HG03066 (cell line): ENCODE results near the gene PTPRM.

Source experiments
- ATAC-seq: cut with Tn5 transposase; IDR thresholded peaks from one replicate; pipeline ENCODE4 v1.9.1; 2021; ENCODE audit warnings: low read depth; ENCODE audit not compliant: unreplicated experiment

PTPRM gene

DNA sequence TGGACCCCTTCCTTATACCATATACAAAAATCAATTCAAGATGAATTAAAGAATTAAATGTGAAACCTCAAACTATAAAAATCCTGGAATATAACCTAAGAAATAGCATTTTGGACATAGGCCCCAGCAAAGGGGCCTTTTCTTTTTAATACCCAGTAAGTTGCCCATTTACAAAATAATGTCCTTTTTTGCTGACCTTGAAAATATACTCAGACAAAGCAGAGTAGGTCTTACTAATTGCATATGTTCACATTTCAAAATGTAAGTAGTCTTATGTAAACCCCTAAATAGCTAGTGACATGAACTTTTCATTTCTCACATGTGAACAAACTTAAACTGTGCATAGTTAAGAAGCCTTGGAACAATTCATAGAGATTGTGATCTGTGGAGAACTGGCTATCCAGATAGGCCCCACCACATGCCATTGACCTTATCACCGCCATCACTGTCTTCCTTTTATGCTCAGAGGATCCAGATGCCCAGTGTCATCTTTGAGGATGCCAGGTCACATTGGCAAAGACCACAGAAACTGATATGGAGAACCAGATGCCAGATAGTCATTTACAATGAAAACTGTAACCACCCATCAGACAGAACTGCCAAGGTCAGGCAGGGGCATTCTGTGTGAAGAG lies 759.8 kb downstream of the PTPRM start:
- no peak for ATAC-seq

DNA sequence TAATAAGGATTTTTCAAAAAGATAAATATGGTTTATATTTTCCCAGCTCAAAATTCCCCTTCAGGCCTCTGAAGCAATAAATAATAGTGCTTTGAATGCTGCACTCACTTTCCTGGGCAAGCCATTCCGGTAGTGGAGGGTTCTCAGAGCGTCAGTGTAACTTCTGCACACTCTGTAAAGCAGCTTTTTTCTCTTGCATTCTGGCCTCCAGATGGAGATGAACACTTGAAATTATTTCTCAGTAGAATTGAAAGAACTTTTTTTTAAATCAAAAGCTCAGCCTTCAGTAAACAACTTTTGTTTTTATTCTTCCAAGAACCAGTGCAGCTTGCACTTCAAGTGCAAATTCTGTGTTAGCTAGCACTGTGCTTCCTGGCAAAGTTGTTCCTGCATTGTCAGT lies 761.0 kb downstream of the PTPRM start:
- ATAC-seq = no peak

DNA sequence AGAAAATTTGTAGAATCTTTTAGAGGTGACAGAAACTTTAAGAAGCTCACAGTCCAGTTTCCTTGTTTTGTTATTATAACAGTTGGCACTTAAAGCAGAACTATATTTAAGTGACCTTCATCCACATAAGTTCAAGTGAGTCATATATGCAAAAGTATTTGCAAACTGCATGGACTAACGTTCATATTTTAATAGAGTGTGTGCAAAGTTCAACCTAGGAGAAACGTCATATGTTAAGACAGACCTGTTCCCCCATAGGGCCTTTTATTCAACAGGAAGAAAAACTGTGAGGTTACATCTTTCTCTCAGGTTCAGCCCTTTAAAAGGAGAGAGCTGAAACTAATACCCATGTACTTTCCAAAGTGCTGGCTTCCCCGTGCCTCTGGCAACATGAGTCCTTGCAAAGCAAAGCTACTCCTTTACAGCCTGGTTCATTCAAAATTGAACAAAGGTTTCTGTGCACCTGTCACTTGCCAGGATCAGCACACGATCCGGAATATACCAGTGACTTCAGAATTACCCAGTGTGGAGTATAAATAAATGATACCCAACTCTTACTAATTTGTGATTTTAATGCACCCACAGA lies 762.2 kb downstream of the PTPRM start:
- no peak for ATAC-seq

DNA sequence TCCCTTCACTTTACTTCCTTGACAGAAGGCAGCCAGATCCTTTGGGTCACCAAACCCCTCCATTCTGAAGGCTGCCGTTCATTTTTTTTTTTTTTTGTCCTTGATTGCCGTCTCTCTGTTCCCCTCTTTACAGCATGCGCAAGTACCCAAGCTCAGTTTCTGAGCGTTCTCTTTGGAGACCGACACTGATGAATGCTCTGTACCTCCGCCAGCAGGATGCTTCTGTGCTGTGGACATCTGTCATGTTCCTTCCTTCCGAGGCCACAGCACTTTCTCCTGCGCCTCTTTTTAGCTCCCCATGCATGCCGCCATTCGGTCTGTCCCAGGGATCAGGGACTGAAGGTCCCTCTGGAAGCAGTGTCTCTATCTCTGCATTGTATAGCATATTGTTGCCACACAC lies 763.5 kb downstream of the PTPRM start:
- ATAC-seq = no peak

DNA sequence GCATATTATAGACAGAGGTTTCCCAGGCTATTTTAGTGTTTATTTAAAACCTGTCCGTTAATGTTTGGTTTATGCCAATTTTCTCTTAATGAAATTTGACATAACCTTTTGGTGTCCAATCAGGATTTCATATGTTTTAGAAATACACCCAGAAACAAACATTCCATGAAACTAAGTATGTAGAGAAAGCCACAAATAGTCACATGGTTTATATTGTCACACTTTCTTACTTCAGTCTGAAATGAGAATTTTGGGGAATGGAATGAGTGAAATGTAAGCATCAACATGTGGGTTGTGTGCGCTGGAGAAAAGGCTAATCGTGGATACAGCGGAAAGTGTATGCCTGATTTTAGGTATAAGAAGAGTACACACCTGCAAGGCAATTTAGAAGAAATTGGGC lies 765.2 kb downstream of the PTPRM start:
- no peak for ATAC-seq

DNA sequence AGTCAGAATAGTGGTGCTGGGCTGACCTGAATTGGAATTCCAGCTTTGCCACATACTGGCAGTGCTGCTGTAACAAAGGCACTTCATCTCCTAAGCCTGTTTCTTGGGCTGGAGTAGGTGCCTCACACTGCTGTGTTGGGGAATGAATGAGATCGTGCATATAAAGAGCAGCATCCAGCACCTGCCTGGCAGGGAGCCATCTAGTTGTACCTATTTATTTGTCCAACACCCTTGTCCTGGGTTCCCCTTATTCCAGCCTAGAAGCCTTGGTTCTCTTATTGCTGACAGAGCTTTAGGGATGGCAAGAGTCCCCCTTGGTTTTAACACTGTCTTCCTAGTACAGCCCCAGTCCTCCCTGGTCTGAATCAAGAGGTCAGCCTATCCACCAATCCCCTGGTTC lies 766.8 kb downstream of the PTPRM start:
- no peak for ATAC-seq

DNA sequence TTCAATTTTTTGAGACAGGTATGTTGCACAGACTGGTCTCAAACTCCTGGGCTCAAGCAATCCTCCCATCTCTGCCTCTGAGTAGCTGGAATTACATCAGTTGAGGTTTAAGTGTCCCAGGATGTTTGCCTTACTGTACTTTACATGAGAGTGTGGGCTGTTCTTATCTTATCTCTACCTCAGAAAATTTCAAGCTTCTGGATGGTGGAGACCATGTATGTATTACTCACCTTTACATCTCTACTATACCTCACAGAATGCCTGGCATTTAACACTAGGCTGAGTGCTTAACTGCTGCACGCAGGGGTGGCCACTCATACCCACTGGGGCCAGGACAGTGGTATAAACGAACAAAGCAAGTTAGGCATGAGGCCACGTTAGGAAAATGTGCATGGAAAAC lies 770.1 kb downstream of the PTPRM start:
- no peak for ATAC-seq

DNA sequence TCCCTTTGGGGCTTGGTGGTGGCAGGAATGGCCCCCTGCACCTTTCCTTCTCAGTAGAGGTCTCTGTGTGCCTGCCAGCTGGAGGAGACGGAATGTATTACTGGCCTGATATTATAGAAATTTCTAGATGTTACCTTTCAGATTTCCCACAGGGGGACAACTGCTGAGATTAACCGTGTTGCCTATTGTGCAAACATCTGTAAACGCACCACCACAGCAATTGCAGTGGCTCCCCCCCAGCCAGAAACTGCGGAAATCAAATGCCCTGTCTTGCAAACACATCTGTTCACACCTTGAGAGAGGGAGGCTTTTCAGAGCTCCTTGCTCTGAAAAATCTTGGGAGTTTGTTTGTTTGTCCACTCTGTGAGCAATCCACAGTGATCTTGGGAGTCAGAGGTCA lies 772.1 kb downstream of the PTPRM start:
- no peak for ATAC-seq

DNA sequence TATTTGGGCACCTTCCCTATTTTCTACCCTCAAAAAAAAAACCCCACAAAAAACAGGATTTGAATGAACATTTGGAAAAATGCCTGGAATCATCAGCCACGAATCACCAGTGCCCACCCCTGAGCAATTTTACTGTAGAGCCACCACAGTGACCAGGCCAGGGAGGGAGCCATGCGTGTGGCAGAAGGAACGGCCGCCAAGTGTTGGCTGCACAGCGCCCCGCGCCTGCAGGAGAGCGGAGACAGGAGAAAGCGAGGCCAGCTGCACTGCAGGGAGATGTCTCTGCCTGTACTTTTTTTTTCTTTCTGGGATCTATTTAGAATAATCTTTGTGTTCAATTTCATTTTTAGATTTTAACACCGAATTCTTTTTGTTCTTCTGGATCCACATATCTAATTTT lies 772.8 kb downstream of the PTPRM start:
- ATAC-seq = no peak

DNA sequence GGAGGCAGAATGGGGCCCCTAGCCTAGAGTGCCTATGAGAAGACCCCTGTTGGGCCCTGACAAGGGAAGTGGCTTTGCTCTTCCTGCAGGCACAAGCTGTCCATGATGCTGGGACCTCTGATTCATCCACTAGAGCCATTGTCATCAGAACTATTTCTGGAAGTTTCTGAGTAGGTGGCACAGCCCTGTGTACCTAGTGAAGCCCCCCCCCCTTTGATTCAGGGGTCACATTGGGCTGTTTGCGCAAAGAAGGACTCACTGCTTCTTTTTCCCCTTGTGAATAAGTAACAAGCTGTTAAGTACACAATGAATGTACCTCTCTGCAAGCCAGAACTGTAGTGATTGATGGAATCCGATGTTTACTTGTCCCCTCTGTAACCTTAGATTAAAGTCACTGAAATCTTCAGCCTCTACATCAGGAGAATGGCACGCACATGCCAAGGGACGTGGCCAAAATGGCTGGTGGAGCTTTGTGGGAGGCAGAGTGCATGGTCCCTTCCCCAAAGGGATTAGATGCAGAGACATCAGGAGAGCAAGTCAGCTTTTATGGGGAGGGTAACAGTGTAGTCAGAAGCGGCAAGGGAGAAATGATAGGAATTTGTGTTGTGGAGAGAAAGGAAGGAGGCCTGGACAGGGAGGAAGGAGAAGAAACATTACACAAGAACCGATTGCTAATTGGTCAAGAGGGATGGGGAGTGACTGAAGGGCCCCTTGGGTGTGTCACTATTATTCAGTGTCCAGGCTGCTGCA lies 774.5 kb downstream of the PTPRM start:
- no peak for ATAC-seq

DNA sequence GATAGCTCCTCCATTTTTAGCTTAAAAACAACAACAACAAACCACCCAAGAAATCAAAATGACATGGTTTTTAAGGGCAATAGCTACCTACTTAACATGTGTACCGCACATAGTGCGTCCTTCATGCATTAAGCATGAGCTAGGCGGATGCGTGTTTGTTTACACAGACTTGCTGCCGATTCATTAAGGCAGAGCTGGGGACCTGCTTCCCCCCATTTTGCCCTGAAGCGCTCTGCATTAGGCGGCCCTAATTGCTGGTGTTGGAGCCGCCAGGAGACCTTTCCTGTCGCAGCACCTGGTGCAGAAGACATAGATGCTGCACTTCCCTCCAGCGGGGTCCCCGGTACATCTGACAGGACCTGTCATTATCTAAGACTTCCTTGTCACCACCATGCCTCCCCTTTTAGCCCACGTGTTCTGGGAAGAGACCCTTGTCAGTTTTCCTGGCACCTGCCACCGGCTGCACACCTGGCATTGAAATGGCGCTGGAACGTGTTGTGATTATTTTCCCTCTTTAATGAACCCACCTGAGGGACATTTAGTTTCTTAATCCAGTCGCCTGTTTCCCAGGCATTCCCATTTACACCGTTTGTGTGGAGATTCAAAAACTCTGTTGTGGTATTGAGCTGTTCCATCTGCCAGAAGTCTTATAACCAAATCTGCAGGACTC lies 781.1 kb downstream of the PTPRM start:
- ATAC-seq = no peak

DNA sequence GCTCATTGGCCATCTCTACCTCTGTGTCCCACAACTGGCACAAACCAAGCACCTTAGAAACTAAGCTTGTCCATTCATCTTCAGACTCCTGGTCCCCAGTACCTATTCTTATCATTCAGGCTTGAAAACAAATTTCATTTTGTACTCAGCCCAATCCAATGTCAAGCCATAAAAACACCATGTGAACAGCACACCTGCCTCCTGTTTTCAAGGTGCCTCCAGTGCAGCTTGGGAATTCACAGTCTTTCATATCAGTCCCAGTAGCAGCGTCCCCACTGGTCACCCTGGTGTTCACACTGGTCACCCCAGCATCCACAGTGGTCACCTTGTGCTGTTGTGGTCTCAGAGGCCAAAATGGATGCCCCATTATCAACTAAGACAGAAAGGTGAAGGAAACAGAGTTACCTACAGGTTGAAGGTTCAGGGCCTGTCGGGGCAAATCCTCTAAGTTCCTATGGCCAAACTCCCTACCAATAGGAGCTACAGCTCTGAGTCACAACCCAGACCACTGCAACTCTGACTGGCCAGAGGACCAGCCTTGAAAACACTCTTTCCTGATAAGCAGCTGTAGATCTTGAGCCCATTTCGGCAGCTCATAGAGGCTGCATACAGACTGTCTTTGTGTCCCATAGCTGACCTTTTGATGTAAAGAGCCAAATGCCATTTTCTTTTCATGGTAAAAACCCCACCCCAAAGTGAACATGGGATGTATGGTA lies 782.6 kb downstream of the PTPRM start:
- ATAC-seq = no peak

DNA sequence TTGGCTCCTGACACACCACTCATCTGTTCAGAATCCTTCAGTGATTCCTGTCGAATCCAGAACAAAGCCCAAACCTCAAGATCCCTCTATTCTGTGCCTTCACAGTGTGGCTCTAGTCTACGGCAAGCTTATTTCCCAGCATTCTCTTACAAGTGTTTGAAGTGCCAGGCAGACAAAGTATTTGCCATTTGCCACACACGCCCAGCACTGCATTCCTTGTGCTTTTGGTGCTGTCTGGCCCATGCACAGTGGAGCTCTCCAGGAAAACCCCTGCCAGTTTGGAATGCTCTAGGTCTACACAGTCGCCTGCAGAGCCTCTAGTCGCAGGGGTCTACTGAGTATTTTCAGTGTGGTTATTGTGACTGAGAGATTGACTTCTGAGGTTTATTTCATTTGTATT lies 783.5 kb downstream of the PTPRM start:
- no peak for ATAC-seq

DNA sequence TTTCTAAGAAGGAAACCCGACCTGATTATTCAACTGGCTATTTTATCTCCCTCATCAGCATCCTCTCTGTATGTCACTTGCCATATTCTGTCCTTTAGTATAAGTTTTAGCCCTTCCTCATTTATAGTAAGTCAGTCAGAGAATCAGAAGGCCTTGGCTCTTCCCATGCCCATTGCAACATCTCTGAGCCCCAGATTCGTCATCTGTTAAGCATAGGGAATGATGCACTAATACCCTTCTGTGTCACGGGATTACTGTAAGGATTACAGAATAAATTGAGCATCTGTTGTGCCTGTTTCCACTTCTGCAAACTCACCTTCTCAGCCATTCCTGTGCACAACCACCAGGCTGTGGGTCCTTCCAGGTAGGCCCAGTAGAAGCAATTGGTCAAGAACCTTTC lies 784.0 kb downstream of the PTPRM start:
- no peak for ATAC-seq

DNA sequence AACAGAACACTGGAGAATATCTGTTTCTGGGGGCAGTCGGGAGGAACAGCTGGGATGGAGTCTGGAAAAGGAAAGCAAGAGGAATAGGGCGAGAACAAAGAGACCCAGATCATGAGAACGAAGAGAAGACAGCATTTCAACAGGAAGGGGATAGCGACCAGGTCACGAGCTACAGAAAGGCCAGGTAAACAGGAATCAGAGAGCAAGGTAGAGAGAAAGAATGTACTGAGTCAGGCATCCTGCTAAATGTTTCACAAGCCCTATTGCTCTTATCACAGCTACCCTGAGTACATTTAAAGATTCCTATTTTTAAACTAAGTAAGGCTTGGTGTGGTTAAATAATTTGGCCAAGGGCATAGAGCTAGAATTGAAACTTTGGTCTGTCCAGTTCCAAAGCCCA lies 787.2 kb downstream of the PTPRM start:
- no peak for ATAC-seq

DNA sequence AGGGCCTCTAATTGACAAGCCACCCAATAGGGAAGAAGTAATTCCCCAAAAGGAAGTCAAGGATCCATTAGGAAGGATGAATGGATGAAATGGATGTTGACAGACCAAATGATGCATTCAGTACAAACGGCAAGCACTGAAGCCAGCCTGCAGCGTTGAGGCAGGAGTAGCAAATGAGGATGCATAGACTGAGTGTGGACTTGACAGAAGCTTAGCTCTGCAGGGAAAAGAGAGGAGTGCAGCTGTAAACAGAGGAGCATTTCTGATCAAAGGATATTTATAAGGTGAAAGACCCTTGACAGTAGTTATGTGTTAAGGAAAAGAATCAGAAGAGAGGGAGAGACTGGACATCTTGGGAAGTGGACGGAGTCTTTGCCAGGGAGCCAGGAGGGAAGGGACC lies 788.9 kb downstream of the PTPRM start:
- no peak for ATAC-seq

DNA sequence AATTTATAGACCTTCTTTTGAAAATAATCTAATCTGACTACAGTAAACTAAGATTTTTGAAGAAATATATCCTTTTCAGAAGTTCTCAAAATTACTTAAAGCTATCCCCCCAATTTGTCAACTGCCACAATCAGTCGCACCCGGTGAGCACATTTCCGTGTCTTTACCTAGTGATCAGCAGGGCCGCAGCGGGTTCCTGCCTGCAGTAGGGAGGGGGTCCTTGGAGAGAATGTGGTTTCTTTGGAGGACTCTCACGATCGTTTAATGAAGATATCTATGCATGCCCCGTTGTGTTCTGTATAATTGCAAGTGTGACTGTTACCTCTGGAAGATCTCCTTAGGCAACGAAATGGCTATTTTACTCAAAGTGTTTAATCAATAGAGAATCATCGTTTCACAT lies 790.2 kb downstream of the PTPRM start:
- ATAC-seq = no peak

DNA sequence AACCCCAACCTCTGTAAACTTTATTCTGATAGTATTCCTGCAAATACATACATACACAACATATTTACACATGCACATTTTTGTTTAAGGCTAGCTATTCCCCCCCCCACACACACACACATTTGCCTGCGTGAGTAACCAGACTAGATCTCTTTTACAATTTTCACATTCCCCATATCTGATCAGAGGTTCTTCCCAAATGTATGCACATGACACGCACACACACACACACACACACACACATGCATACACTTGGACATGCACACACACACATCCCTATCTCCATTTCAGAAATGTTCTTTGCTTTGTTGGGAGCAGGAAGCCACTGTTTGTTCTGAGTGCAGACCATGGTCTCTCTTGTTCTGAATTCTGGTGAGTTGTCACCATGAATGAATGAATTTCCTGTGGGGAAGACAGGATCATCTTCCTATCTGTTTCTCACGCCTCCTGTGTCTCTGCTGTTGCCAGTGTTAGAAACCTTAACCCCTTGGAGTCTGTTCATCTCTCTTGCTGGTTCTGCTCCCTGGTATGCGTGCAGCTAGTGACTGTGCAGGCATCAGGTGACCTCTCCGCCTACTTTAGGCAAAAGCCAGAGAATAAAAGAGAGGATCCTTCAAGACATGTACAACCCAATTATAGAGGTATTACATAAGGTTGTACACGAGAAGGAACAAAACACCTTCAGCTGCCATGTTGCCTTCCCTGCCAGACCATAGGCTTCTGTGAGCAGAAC lies 791.1 kb downstream of the PTPRM start:
- no peak for ATAC-seq

DNA sequence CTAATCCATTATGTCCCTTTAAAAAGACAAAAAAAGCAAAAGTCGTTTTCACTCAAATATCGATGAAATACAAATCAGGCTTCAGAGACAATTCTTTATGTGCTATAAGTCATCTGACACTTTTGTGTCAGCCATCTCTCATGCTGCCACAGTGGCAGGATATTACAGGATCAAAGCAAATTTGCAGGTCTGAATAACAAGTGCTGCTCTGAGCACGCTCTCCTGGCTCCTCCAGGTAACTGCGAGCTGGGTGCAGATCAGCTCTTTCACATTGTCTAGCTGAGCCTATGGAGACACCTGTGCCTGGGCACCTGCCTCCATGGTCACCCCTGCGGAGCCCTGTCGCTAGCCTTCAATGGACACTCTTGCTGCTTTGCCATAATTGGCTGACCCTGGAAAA lies 792.0 kb downstream of the PTPRM start:
- ATAC-seq = no peak

DNA sequence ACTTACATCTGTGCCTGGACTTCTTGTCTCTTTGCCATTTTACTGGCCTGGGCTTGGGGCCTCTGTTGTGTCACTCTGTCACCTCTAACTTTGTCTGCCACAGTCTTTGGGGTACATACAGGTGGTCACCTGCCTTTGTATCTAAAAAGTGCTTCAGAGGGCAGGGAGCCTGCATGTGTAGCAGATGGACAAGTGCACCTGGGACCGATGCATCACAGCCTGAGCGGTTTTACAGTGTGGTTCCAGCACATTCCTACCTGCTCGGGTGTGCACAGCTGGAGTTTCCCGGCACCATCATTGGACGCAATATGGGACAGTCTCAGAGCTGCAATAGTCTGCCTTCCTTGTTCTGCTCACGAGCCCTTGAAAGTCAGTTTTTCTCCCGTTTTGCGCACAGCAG lies 792.4 kb downstream of the PTPRM start:
- ATAC-seq = no peak
